Endothelial cell of umbilical vein (primary cell): Measurements from ENCODE around the gene RCOR1. TPM values are rescaled to one million over a fixed set of nuclear protein-coding genes. Genes with fewer than 3 reads are reported as not detected.
A peak's percentile ranks its signal among the peaks of the same experiment; 100 is the strongest.

Source experiments
- BruUV-seq: library from RNA; stranded (reverse); fragments of 400-500 nt; replicated peaks from 2 replicates; lab custom pipeline; 2021; lab: Mats Ljungman, UMichigan
- CTCF ChIA-PET: fragments of 300-600, 350-600 bp; sonication (Branson Sonifier 250); formaldehyde crosslinking; loops from one replicate; lab custom pipeline; 2021; ENCODE audit warnings: antibody characterized with exemption, inconsistent platforms; lab: Charles Lee
- POLR2A ChIA-PET: fragments of 300-600, 350-600 bp; sonication (Branson Sonifier 250); formaldehyde crosslinking; loops from one replicate; lab custom pipeline; 2021; ENCODE audit warnings: antibody characterized with exemption, inconsistent platforms; lab: Charles Lee
- DNase-seq: peaks from one replicate; pipeline ENCODE4 v3.0.0-alpha.2; 2011; ENCODE audit warnings: low read depth, low spot score
- FAIRE-seq: peaks from 2 replicates; lab custom pipeline; 2011; peaks lifted over from hg19 to GRCh38; lab: Jason Lieb, UNC
- H2AFZ ChIP-seq: 2 replicates; pipeline ENCODE4 v1.6.0; 2012; ENCODE audit warnings: low read depth, low read length, control low read depth, inconsistent platforms
- H3K27ac ChIP-seq: 2 replicates; pipeline ENCODE4 v1.5.1; 2011; ENCODE audit warnings: low read depth, mild to moderate bottlenecking, control low read depth, low read length, moderate library complexity; ENCODE audit not compliant: insufficient read depth
- H3K27me3 ChIP-seq, 2 experiments: 2 replicates each; pipeline versions ENCODE4 v1.6.0 to v1.6.1; 2011; ENCODE audit warnings: low read length in 2 of 2, mixed read lengths in 1 of 2; ENCODE audit not compliant: control insufficient read depth in 2 of 2, insufficient read depth in 2 of 2
- H3K36me3 ChIP-seq, 2 experiments: 2 replicates in 1 of 2; 3 replicates in 1 of 2; pipeline ENCODE4 v1.5.1; 2011; ENCODE audit warnings: low read length in 2 of 2, mild to moderate bottlenecking in 1 of 2, moderate library complexity in 1 of 2; ENCODE audit not compliant: control insufficient read depth in 2 of 2, insufficient read depth in 2 of 2; ENCODE audit errors: extremely low read depth in 1 of 2
- H3K4me1 ChIP-seq: 3 replicates; pipeline ENCODE4 v1.5.1; 2011; ENCODE audit warnings: mild to moderate bottlenecking, low read length; ENCODE audit not compliant: control insufficient read depth, insufficient read depth; ENCODE audit errors: extremely low read depth
- H3K4me2 ChIP-seq: 2 replicates; pipeline ENCODE4 v1.6.1; 2011; ENCODE audit warnings: low read length, control low read depth, mixed read lengths; ENCODE audit not compliant: insufficient read depth
- H3K4me3 ChIP-seq, 3 experiments: fragments of 200-600 bp in 1 of 3; sonication (generic), shearing (Covaris generic) in 1 of 3; replicated peaks in 1 of 3; 2 replicates each; pipeline ENCODE4 v1.5.1; 2011 to 2016; ENCODE audit warnings: control low read depth in 3 of 3, low read length in 3 of 3, mild to moderate bottlenecking in 2 of 3, inconsistent platforms in 1 of 3, low read depth in 1 of 3, moderate library complexity in 1 of 3; ENCODE audit not compliant: insufficient read depth in 1 of 3
- H3K79me2 ChIP-seq: 2 replicates; pipeline ENCODE4 v1.6.0; 2012; ENCODE audit warnings: low read length, inconsistent platforms; ENCODE audit not compliant: control insufficient read depth, insufficient read depth
- H3K9ac ChIP-seq: replicated peaks from 2 replicates; pipeline ENCODE3; 2011; ENCODE audit warnings: low read length, control low read depth; ENCODE audit not compliant: insufficient read depth; ENCODE audit errors: extremely low read depth
- H3K9me1 ChIP-seq: replicated peaks from 3 replicates; pipeline ENCODE4 v1.6.0; 2011; ENCODE audit warnings: mild to moderate bottlenecking, low read length; ENCODE audit not compliant: control insufficient read depth, insufficient read depth; ENCODE audit errors: extremely low read depth
- H3K9me3 ChIP-seq: replicated peaks from 2 replicates; pipeline ENCODE4 v1.5.1; 2012; ENCODE audit warnings: low read length, inconsistent platforms; ENCODE audit not compliant: control insufficient read depth, insufficient read depth
- H4K20me1 ChIP-seq: replicated peaks from 2 replicates; pipeline ENCODE3; 2011; ENCODE audit warnings: mild to moderate bottlenecking, low read length; ENCODE audit not compliant: control insufficient read depth, insufficient read depth; ENCODE audit errors: extremely low read depth
- CTCF ChIP-seq, 2 donors: IDR thresholded peaks; 1 replicate in 1 of 2; 2 replicates in 1 of 2; pipeline ENCODE4 v1.5.1; 2011; ENCODE audit warnings: low read length in 2 of 2, mild to moderate bottlenecking in 2 of 2, moderate library complexity in 2 of 2, control low read depth in 1 of 2, inconsistent platforms in 1 of 2, low read depth in 1 of 2; ENCODE audit not compliant: insufficient read depth in 1 of 2; ENCODE audit errors: extremely low read depth in 1 of 2
- EZH2 ChIP-seq: IDR thresholded peaks from 2 replicates; pipeline ENCODE4 v1.6.1; 2012; ENCODE audit warnings: borderline replicate concordance, low read depth, mild to moderate bottlenecking, moderate library complexity, low read length, inconsistent platforms; ENCODE audit not compliant: severe bottlenecking
- FOS ChIP-seq: IDR thresholded peaks from 2 replicates; pipeline ENCODE4 v1.6.1; 2011; ENCODE audit warnings: mild to moderate bottlenecking, low read length, moderate library complexity, borderline replicate concordance; ENCODE audit not compliant: insufficient read depth
- GATA2 ChIP-seq: IDR thresholded peaks from 2 replicates; pipeline ENCODE4 v1.7.0; 2011; ENCODE audit warnings: low read depth, mild to moderate bottlenecking, moderate library complexity, mixed read lengths, low read length; ENCODE audit not compliant: insufficient read length, insufficient read depth
- JUN ChIP-seq: IDR thresholded peaks from 2 replicates; pipeline ENCODE4 v1.6.1; 2011; ENCODE audit warnings: borderline replicate concordance, low read depth; ENCODE audit not compliant: insufficient read length, insufficient read depth
- MAX ChIP-seq: IDR thresholded peaks from 2 replicates; pipeline ENCODE4 v1.6.1; 2011; ENCODE audit not compliant: insufficient read depth, insufficient read length
- MYC ChIP-seq: IDR thresholded peaks from one replicate; pipeline ENCODE4 v1.6.1; 2011; ENCODE audit warnings: mild to moderate bottlenecking, low read depth, low read length
- POLR2A ChIP-seq: IDR thresholded peaks from 2 replicates; pipeline ENCODE4 v1.6.1; 2012; ENCODE audit warnings: low read depth, mild to moderate bottlenecking, control low read depth, low read length
- POLR2AphosphoS5 ChIP-seq: IDR thresholded peaks from 2 replicates; pipeline ENCODE4 v1.6.1; 2012; ENCODE audit warnings: low read depth, mild to moderate bottlenecking, control low read depth, low read length, moderate library complexity; ENCODE audit not compliant: insufficient read depth
- dilution Hi-C: fragments of 300-500 bp; cut with MboI; formaldehyde crosslinking; loops from one replicate; pipeline ENCODE4 v1.15.0; 2019; ENCODE audit warnings: low sequenced_read_pairs; ENCODE audit not compliant: extremely low pct_ligation_motif_present
- intact Hi-C: fragments of 100-400 bp; cut with micrococcal nuclease; formaldehyde crosslinking; loops from one replicate; pipeline ENCODE4 v1.10.0; 2022
- polyA plus RNA-seq, 4 experiments: library from polyadenylated mRNA; depleted of rRNA in 3 of 4; stranded (reverse) in 3 of 4; unstranded in 1 of 4; fragments of >200 nt; gene quantifications; 2 replicates each; pipeline versions ENCODE4 v1.2.1 to v1.2.3, GENCODE V29; 2011 to 2012; ENCODE audit warnings: missing spikeins in 1 of 4
- total RNA-seq: library from RNA; stranded (reverse); gene quantifications from 2 replicates; pipeline ENCODE4 v1.2.3, GENCODE V29; 2021

The RCOR1 gene
- total and polyA plus RNA-seq, 2 donors (not counting 3 experiments of a cell fraction or from before 2014, with no cell fraction given) = 15.6 to 32.2 TPM

GRCh38 chr14:102544747-102545460 lies 47.5 kb upstream of the RCOR1 start:
- Histone ChIP-seq H3K27ac (no peak overlapping the region), H3K9me1 (no peaks in the 10 kb centered on the region), H3K36me3 (no peaks in the 10 kb centered on the region), H3K4me1 (no peaks in the 10 kb centered on the region), H3K9ac (no peak overlapping the region), H3K79me2 (no peaks in the 10 kb centered on the region), H4K20me1 (no peaks in the 10 kb centered on the region), H3K9me3 (no peaks in the 10 kb centered on the region), H3K4me3 (no peak overlapping the region), H2AFZ (no peak overlapping the region), H3K27me3 (peaks cover 21% of the 10 kb centered on the region in 2 experiments), H3K4me2 (no peak overlapping the region)
- no peak for DNase-seq
- ChIA-PET CTCF (no interaction called here), POLR2A (no interaction called here)
- no TSS peak for BruUV-seq
- no peak for FAIRE-seq
- dilution Hi-C loops (no loop called here), intact Hi-C loops (loop anchor here (5.0 kb wide), 1 partner anchor 47 kb away; the partner anchor contains the start of gene RCOR1)
- no peak for TF ChIP-seq MAX
- TF ChIP-seq EZH2 = peak; percentile 93

GRCh38 chr14:102545461-102546265 lies 46.8 kb upstream of the RCOR1 start:
- Histone ChIP-seq H3K36me3 (no peaks in the 10 kb centered on the region), H3K4me3 (no peak overlapping the region), H2AFZ (no peak overlapping the region), H3K9me1 (no peaks in the 10 kb centered on the region), H3K79me2 (no peaks in the 10 kb centered on the region), H3K27ac (no peak overlapping the region), H3K4me2 (no peak overlapping the region), H3K27me3 (peaks cover 21% of the 10 kb centered on the region in 2 experiments), H4K20me1 (no peaks in the 10 kb centered on the region), H3K9ac (no peak overlapping the region), H3K9me3 (no peaks in the 10 kb centered on the region), H3K4me1 (no peaks in the 10 kb centered on the region)
- BruUV-seq = no TSS peak
- POLR2A ChIA-PET = no interaction called here
- no peak for FAIRE-seq
- intact Hi-C loops = no loop called here
- dilution Hi-C loops = no loop called here
- CTCF ChIA-PET = no interaction called here
- TF ChIP-seq MYC (no peak), CTCF (IDR thresholded peaks at IDR 0.05; ENCODE audit: extremely low read depth in 1 of 2, insufficient read depth in 1 of 2, low read depth in 1 of 2, low read length in 2 of 2) (no peak), EZH2 (no peak), FOS (no peak), GATA2 (no peak), JUN (no peak), POLR2A (no peak), POLR2AphosphoS5 (no peak), MAX (no peak)
- no peak for DNase-seq
